ENCODE results near the gene RAB33A. TPM values are rescaled to one million over a fixed set of nuclear protein-coding genes. Genes with fewer than 3 reads are reported as not detected.
"Not testable (repeated sequence)": the region's sequence is repeated elsewhere in the genome, so short reads cannot be mapped to it uniquely, and the experiment has no call there.

The RAB33A gene
- total RNA-seq, 1 donor from 2014 or later = 16.7 TPM

DNA sequence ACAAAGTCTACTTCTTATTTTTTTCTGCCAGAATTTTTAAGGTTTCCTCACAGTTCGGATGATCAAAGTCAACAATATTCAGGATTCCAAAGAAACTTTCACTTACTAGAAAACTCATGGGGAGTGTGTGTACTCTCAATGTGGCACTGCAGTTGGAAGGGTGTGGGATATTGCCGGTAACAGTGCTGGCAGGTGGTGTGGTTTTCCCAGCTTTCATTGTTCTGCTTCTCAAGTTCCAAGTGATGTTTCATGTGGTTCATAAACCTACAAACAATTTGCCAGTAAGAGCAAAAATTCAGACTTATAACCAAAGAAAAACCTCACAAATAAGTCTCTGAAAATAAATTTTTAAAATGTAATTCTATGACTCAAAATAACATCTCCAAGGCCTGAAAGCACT lies 57.1 kb downstream of the RAB33A start:
- TF ChIP-seq, protein P1, sequence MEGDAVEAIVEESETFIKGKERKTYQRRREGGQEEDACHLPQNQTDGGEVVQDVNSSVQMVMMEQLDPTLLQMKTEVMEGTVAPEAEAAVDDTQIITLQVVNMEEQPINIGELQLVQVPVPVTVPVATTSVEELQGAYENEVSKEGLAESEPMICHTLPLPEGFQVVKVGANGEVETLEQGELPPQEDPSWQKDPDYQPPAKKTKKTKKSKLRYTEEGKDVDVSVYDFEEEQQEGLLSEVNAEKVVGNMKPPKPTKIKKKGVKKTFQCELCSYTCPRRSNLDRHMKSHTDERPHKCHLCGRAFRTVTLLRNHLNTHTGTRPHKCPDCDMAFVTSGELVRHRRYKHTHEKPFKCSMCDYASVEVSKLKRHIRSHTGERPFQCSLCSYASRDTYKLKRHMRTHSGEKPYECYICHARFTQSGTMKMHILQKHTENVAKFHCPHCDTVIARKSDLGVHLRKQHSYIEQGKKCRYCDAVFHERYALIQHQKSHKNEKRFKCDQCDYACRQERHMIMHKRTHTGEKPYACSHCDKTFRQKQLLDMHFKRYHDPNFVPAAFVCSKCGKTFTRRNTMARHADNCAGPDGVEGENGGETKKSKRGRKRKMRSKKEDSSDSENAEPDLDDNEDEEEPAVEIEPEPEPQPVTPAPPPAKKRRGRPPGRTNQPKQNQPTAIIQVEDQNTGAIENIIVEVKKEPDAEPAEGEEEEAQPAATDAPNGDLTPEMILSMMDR (IDR thresholded peaks at IDR 0.05) = no peak
- peaks cover 12% of the 10 kb centered on the region for H3K36me3 Mint-ChIP-seq (ENCODE audit: low read depth)
- H3K4me1 Mint-ChIP-seq (ENCODE audit: low read depth) = no peaks in the 10 kb centered on the region
- DNase-seq (ENCODE audit: low spot score) = no peak
- H3K27me3 Mint-ChIP-seq (ENCODE audit: low read depth) = no peaks in the 10 kb centered on the region
- no peak overlapping the region for H3K27ac Mint-ChIP-seq (ENCODE audit: unreplicated experiment)
- H3K4me3 Mint-ChIP-seq (ENCODE audit: unreplicated experiment) = no peak overlapping the region
- peaks cover 3% of the 10 kb centered on the region for H3K9me3 Mint-ChIP-seq (ENCODE audit: low read depth)

- DNase-seq (ENCODE audit: low spot score); H3K4me3 Mint-ChIP-seq (ENCODE audit: unreplicated experiment); H3K27ac Mint-ChIP-seq (ENCODE audit: unreplicated experiment); H3K9me3 Mint-ChIP-seq (ENCODE audit: low read depth); H3K4me1 Mint-ChIP-seq (ENCODE audit: low read depth); H3K27me3 Mint-ChIP-seq (ENCODE audit: low read depth): not testable (repeated sequence)
- H3K36me3 Mint-ChIP-seq (ENCODE audit: low read depth) = peaks cover 10% of the 10 kb centered on the region
Measured at GRCh38 chrX:130231184-130231583, 59.4 kb downstream of the RAB33A start.

Other genes starting within 250 kb of the RAB33A start
- 19.7 to 20.6 TPM (median 20.0 TPM) in 3 replicates for gene BCORL1, start 189.3 kb upstream of the RAB33A start, total RNA-seq
- 18.1 to 25.7 TPM (median 22.2 TPM) in 3 replicates for gene ELF4, start 61.5 kb upstream of the RAB33A start, total RNA-seq
- gene AIFM1, start 6.1 kb upstream of the RAB33A start, total RNA-seq = 29.2 to 30.9 TPM (median 30.2 TPM) in 3 replicates
- 3.4 to 5.6 TPM (median 3.4 TPM) in 3 replicates for gene ZNF280C, start 96.9 kb downstream of the RAB33A start, total RNA-seq
- 12.9 to 16.6 TPM (median 14.7 TPM) in 3 replicates for gene SLC25A14, start 168.0 kb downstream of the RAB33A start, total RNA-seq
- gene GPR119, start 213.7 kb downstream of the RAB33A start, total RNA-seq = not detected in 3 replicates
- 16.3 to 16.9 TPM (median 16.3 TPM) in 3 replicates for gene RBMX2, start 230.0 kb downstream of the RAB33A start, total RNA-seq